HG02870 (cell line): ENCODE results near the gene KSR1.

ENCODE experiments used
- ATAC-seq: cut with Tn5 transposase; IDR thresholded peaks from one replicate; pipeline ENCODE4 v1.9.1; 2021; ENCODE audit warnings: mild to moderate bottlenecking, moderate library complexity; ENCODE audit not compliant: unreplicated experiment

The KSR1 gene

GRCh38 chr17:27471321-27472269, 15.3 kb downstream of the KSR1 start:
- ATAC-seq, result peak; percentile 75

GRCh38 chr17:27473190-27473747, 17.0 kb downstream of the KSR1 start:
- no peak for ATAC-seq

- ATAC-seq, result no peak
Measured at GRCh38 chr17:27473748-27474609, 17.7 kb downstream of the KSR1 start.

- ATAC-seq, result no peak
Measured at GRCh38 chr17:27475070-27475673, 18.9 kb downstream of the KSR1 start.

- ATAC-seq, result no peak
Measured at GRCh38 chr17:27475981-27476895, 20.0 kb downstream of the KSR1 start.

GRCh38 chr17:27477050-27477888, 21.0 kb downstream of the KSR1 start:
- ATAC-seq, result peak; percentile 37

GRCh38 chr17:27477971-27478684, 21.9 kb downstream of the KSR1 start:
- no peak for ATAC-seq

- no peak for ATAC-seq
Measured at GRCh38 chr17:27478901-27479538, 22.8 kb downstream of the KSR1 start.

GRCh38 chr17:27479838-27480237, 23.6 kb downstream of the KSR1 start:
- no peak for ATAC-seq

- ATAC-seq, result no peak
Measured at GRCh38 chr17:27480699-27481098, 24.5 kb downstream of the KSR1 start.

- ATAC-seq, result no peak
Measured at GRCh38 chr17:27481327-27481726, 25.1 kb downstream of the KSR1 start.

GRCh38 chr17:27485125-27485524, 28.9 kb downstream of the KSR1 start:
- no peak for ATAC-seq

GRCh38 chr17:27485716-27486495, 29.7 kb downstream of the KSR1 start:
- no peak for ATAC-seq

GRCh38 chr17:27486741-27487140, 30.5 kb downstream of the KSR1 start:
- no peak for ATAC-seq

GRCh38 chr17:27488231-27488630, 32.0 kb downstream of the KSR1 start:
- ATAC-seq, result no peak

- no peak for ATAC-seq
Measured at GRCh38 chr17:27489045-27489715, 32.9 kb downstream of the KSR1 start.

- ATAC-seq, result no peak
Measured at GRCh38 chr17:27490391-27490790, 34.1 kb downstream of the KSR1 start.
